Fibroblast of gingiva (primary cell): ENCODE data around the gene CDH12.
"Not testable (repeated sequence)": the region's sequence is repeated elsewhere in the genome, so short reads cannot be mapped to it uniquely, and the experiment has no call there.

Experiments
- DNase-seq: peaks from one replicate; pipeline ENCODE4 v3.0.0-alpha.2; 2011; ENCODE audit warnings: low read depth

Gene CDH12

DNA sequence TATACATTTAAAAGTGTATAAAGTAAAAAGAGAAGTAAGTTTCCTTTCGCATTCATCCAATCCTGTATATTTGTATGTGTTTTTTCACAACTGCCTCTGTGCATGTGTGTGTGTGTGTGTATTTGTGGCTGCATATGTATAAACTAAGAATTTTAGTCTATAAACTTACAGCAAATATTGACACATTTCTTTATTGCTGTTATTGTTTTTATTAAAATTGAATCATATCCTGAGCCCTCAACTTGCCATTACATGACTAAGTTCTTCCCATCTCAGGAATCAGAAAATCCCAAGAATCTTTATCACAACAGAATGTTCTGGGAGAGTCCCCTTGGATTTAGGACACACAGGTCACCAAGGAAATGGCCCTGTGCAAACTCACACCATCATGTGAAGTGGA, 712.7 kb downstream of the CDH12 start:
- DNase-seq, result not testable (repeated sequence)

DNA sequence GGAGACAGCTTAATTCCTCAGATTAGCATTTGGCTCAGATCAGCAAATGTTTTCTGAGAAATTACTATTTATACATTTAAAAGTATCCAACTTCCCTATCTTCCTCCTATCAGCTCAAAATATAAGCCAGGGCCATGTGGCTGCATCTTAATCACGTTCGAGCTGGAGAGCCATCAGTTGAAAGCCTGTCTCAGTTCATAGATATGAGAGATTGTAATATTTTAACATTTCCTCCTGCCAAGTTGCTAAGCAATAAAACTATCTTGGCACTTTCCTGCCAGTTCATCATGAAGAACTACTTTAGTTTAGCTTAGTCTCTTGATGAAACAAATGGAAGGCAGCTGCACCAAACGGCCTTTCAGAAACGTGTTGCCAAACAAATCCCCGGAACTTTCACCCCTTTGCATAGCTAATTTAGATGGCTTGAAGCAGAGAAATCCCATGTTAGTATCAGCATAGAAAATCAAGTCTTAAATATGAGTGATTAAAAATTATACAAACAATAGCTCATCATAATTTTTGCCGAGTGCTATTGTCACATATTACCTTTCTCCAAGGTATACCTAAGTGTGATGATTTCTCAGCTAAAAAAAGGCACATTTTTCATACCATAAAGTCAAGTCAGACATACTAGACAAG, 713.4 kb downstream of the CDH12 start:
- not testable (repeated sequence) for DNase-seq

DNA sequence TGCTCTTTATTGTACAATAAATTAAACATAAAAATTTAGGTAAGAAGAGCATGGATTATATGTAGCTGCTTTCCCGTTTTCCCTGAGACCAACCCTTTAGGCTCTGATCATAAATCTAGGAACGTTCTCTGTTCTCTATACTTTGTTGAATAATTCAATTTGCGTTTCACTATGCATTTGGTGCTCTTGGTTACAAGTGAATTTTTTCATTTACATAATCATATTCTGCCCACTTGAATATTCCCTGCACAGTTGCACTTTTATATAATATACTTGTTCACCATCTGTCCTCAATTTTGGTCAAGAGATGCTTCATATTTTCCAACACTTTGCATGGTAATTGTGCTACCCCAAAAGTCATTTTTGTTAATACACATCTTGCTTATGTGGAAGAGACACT, 741.8 kb downstream of the CDH12 start:
- no peak for DNase-seq

DNA sequence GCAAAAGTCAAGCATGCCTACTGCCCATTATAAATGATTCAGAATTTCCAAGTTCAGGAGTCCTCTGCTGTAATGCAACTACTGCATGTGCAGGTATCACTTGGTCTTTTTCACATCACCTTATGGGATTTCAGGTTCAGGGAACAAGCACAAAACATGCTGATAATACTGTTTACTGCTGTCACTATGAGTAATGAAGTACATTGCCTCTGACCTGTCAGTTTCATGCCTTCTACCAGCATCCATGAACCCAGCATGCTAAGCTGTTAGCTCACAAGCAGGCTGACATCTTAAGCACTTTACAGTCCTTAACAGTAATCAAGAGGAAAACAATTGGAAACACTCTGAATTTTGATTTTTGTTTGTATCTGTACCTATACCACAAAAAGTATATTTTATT, 743.8 kb downstream of the CDH12 start:
- no peak for DNase-seq

DNA sequence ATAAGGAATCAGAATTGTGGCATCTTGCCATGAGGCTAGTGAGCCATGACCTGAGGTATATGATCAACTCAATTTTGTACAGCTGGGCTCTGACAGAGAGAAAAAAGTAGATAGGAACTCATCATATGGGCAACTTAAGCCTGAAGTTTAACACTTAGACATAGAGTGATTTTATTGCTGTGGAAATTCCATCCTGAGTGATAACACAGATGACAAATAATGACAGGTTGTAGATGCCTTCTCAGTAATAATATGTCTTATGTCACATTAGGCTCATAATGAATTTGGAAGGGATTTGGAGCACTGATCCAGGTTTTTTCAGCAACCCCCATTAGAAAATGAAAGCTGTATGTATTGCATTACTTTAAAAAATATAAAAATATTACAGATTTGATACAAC, 744.6 kb downstream of the CDH12 start:
- no peak for DNase-seq

DNA sequence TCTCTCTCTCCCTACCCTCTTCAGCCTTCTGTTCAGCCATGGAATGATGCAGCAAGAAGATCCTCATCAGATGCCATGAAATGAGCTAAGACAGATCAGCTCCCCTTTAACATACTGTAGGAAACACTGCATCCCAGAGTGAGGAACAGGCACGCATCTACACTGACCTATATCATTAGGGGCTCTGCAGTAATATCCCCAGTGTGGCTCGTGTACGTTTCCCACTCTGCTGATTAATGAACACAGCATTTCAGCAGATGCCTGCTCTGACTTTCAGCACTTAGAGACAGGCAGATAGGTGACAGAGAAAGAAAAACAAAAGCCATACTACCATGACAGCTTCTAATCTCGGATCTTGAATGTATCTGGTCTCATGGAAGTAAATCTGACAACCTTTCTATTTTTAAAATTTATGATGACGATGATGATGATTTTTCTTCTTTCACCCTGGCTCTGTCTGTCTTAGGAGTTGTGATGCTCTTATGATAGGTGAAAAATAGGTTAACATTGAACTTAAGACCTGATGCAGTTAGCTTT, 750.3 kb downstream of the CDH12 start:
- DNase-seq, result no peak

DNA sequence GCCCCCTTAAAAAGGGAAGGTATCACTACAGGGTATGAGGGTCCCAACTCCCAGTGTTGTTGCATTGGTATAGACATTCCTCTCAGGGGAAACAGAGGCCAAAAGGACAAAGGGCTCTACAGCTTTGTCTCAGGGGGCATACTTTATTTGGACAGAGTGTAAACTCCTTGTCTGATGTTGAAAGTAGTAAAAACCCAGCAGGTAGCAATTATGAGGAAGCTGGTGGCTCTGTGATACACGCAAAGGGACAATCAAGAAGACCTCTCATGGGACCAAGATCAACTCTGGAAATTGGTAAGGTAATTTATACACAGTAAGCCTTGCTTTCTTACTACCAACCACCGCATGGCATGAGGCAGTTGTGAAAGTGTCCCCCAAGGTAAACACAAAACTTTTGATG, 764.6 kb downstream of the CDH12 start:
- no peak for DNase-seq

DNA sequence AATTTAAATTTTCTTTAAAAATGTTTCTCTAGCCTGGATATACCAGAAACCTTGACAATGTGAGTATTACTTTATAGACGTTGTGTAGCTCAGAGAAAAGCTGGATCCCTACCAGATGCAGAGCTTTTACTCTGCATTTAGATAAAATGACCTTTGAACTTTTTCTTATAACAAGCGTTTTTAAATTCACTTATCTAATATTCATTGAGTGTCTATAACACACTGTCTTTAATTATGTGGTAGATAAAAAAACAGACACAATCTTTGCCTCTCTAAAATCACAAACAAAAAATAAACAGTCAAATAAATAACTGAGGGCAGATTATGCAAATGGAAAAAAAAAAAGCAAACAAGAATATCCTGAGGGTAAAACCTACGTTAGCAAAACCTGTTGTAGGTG, 773.6 kb downstream of the CDH12 start:
- DNase-seq, result no peak

DNA sequence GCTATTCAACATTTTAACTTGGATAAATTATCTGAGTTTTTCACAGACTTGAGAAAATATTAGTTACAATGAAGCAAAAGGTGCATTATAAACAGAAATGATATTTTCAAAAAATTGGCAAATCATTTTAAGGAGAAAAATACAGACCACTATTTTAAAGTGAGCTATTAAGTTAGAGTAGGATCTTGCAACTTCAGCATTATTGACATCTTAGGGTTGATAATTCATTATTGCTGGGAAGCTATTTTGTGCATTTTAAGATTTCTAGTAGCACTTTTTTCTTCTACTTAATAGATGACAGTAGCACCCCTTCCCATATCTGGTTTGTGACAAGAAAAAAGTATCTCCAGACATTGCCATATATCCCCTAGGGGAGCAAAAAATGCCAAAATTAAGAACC, 774.1 kb downstream of the CDH12 start:
- DNase-seq, result no peak

DNA sequence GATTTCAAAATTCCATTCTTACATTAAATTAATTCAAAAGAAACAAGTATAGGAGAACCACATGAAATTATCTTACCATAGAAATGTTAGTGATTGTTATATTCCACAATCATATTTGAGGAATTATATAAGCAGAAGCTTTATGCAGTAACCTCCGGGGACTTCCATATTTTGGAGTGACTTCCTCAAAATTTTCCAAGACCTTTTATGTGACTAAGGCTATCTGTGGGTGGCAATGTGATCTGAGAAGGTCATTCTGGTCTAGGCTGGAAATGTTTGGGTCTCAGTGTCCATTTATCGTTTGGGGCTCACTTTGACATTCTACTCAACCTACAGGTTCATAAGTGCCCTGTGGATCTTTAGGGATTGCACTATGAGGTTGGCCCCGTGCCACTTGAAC, 776.6 kb downstream of the CDH12 start:
- DNase-seq, result no peak

DNA sequence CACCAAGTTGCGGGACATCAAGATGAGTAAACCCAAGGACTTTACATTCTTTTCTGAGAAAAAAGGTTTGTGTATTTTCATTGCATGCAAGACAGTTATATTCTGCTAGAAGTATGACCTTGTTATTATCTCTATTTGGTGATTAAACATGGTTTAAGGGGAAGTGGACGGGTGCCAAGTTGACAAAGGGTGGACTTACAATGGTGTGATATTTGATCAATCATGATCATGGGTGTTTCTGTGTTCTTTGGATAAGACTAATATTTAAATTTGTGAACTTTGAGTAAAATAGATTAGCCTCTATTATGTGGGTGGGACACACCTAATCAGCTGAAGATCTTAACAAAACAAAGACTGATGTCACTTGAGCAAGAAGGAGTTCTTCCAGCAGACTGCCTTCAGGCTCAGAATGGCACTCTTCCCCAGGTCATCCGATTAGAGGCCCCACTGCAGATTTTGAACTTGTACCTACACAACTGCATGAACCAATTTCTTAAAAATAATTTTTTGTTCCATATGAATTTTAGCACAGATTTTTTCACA, 782.9 kb downstream of the CDH12 start:
- DNase-seq, result no peak

DNA sequence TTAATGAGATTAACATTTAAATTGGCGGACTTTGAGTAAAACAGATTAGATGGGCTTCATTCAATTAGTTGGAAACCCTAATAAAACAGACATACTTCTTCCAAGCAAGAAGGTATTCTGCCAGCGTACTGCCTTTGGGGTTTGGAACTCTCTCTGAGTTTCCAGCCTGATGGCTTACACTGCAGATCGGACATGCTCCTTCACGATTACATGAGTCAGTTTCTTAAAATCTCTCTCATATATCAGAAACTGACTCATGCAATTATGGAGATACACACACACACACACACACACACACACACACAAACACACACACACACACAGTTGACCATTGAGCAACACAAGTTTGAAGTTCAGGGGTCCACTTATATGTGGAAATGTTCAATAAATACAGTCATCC, 789.4 kb downstream of the CDH12 start:
- DNase-seq, result no peak

DNA sequence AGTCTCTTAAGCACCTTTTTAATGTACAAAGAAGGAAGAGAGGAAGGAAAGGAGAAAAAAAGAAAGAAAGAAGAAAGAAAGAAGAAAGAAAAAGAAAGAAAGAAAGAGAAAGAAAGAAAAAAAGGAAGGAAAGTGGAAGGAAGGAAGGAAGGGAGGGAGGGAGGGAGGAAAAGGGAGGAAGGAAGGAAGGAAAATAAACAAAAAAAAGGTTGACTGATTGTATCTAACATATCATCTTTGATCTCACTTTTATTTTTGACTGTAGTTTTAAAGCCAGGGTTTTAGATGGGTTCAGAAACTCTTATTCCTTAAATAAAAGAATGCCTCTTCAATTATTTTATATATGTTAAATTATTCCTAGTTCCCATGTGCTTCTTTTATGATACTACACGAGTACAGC, 794.5 kb downstream of the CDH12 start:
- no peak for DNase-seq

DNA sequence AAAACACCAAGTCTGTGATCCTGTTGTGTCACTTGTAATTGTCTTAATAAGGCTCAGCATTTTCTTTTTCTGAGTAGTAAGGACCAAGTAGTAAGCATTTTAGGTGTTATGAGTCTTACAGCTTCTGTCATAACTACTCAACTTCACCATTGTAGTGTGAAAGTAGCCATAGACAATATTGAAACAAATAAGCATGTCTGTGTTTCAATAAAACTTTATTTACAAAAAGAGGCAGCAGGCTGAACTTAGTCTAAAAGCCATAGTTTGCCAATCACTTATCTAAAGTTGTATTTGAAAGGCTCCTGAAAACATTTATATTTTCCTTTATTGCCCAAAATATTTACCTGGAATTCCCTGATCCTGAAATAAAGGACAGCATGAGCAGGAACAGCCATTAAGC, 796.1 kb downstream of the CDH12 start:
- DNase-seq, result no peak

DNA sequence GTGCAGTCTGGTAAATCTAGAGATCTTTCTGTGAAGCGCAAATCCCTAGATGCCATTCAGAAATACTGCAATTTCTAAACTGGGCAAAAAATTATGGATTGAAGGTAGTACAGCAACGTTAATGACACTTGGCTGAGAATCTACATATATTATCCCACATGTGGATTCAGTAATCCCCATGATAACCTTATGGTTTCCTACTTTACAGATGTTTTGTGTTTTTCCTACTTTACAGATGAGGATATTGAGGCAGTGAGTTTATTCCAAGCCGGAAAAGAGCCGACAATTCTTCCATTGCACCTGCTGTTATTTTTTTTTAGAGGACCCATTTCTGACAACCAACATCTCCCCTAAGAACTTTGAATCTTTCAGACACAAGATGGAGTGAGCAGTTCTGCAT, 796.5 kb downstream of the CDH12 start:
- no peak for DNase-seq

DNA sequence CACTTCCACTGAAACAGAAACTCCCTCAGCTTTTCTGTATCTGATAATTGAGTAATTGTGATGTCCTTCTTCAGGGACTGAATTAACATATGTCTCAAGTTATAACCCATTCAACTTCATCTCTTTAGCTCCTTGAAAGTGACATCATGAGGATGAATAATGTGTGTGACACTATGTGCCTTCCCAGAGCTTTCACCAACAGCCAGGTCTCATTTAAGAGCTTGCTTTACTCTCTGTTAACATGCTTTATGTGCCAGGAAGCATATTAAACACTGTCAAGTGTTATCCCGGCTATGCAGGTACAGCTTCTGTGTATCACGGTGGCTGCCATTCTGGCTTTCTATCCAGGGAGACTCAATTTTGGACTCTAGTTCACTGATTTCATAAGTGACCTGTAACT, 799.9 kb downstream of the CDH12 start:
- DNase-seq, result no peak

DNA sequence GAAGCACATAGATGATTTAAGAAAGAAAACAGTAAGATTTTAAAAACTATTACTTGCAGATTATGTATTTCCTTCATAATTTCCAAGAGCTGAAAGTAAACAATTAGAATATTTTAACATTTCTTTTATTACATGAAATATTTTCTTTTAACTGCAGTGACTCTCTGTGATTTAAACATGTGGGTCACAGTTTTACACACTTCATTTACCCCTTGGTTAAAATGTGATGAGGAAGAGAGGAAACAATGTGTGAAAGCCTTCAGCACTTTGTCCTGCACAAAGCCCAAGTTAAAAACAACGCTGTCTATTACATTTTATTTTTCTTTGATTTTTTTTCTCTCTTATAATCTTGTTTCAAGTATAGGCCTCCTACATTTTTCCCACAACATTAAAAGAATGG, 801.3 kb downstream of the CDH12 start:
- no peak for DNase-seq

DNA sequence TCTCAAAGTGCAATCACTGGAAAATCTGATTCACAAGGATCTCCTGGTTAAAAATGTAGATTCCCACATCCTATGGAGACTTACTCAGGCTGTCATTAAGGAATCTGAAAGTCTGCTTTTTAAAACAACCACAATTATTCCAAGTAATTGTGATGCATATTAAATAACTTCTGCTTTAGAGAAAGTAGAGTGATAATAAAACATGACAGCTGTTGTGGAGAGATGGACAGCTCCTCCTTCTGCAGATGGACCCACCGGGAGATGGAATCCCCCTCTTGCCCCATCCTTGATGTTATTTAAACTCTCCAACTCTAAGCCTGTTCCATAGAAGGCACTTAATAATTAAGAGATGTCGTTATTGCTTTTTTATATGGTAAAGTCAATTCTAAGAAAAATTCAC, 802.2 kb downstream of the CDH12 start:
- DNase-seq, result no peak

DNA sequence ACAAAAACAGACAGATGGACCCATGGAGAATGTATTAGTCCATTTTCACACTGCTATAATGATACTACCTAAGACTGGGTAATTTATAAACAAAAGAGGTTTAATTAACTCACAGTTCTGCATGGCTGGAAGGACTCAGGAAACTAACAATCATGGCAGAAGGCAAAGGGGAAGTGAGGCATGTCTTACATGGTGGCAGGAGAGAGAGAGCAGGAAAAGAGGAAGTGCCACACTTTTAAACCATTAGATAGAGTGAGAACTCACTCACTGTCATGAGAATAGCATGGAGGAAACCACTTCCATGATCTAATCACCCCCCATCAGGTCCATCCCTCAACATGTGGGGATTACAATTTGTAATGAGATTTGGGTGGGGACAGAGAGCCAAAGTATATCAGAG, 808.9 kb downstream of the CDH12 start:
- no peak for DNase-seq

DNA sequence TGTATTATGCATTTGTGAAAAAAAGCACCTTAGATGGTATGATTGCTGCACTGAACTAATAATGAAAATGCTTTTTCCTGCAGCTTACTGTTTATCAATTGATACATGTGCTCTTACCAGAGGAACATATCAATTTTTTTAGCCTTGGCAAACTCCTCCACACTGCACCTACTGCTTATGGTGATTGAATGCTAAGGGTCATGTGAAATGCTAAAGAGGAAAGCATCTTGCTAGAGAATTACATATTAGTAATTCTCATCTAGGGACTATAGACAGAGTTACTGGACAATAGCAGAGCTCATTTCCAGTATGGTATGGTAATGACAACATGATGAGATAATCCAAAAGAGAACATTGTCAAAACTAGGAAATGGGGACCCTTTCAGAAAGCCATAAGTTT, 817.1 kb downstream of the CDH12 start:
- no peak for DNase-seq

DNA sequence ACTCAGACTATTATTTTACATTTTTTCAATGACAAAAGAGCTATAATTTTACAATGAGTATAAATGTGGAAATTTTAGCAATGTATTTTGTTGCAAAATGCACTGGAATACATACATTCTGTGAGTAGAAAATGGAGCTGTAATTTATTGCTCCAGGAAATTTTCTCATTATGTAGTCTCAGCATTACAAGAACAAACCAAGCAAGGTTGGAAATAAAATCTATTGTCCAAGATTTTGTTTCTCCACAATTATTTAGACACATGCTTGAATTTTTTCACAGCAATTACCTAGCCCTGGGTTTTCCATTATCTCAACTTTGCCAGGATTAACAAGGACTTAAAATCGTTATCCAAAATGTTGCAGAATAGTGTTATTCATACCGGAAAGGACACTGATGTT, 820.1 kb downstream of the CDH12 start:
- DNase-seq, result no peak

DNA sequence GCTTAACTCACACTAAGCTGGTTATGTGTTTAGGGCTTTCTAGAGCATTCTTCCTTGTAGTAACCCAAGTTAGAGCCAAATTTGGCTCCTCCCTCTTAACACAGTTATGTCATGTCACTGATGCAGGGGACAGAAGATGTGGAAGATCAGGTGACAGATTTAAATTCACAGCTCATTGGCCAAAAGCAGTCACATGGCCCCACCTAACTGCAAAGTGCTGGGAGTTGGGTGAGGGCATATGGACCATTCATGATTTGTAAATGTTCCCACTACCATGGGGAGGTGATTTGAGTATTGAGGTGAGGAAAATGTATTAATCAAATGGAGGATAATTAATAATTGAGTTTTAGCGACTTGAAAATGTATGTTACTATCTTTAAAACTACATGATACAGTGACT, 829.4 kb downstream of the CDH12 start:
- no peak for DNase-seq

DNA sequence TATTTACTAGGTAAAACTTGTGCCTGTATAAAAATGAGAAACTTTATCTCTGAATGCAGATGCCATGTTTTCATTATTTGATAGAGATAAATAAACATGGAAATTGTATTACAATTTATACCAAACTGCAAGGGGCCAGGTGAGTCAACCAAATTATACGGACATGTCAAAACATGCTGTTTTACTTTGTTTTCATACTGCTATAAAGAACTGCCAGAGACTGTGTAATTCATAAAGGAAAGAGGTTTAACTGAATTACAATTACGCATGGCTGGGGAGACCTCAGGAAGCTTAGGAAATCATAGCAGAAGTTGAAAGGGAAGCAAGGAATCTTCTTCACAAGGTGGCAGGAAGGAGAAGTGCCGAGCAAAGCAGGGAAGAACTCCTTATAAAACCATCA, 840.3 kb downstream of the CDH12 start:
- DNase-seq, result not testable (repeated sequence)

DNA sequence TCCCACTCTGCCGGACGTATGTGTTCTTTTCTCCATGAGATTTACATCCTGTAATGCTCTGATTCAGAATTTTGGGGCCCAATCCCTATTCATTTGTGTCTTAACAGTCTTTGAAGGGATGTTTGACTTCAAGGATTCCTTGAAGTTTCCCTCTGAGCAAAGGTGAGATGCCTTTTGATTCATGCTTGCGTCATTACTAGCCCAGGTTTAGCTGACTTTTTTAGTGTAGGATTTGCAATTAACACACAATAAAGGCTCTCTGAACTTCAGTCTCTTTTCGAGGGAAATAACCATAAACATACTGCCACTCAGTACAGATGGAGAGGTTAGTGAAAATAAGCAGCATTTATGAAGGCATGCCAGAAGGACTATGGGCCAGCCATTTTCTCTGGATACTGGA, 842.3 kb downstream of the CDH12 start:
- DNase-seq, result not testable (repeated sequence)
